Stimulated activated CD8-positive, alpha-beta memory T cell treated with anti-CD3 and anti-CD28 coated beads, Interleukin-4, amount 100 ng/mL, for 24 hours (primary cell): Measurements from ENCODE around the gene ZNF611.
"Not testable (repeated sequence)": the region's sequence is repeated elsewhere in the genome, so short reads cannot be mapped to it uniquely, and the experiment has no call there.

Experiments
- DNase-seq: peaks from one replicate; pipeline ENCODE4 v3.0.0-alpha.2; 2020; ENCODE audit warnings: low read depth

The ZNF611 gene

DNA sequence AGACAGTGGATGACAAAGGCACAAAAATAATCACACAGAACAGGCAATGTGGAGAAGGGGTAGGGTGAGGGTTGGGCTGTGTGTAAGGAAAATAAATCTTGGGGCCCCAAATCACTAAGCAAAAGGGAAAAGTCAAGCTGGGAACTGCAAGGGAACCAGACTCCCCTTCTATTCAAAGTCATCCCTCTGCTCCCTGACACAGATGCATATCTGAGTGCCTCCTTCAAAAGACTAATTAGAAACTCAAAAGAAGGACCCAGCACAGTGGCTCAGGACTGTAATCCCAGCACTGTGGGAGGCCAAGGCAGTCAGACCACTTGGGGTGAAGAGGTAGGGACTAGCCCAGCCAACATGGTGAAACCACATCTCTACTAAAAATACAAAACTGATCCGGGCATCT, 18.3 kb downstream of the ZNF611 start:
- DNase-seq, result no peak

- DNase-seq, result not testable (repeated sequence)
Measured at GRCh38 chr19:52715902-52716301, 18.9 kb downstream of the ZNF611 start.

DNA sequence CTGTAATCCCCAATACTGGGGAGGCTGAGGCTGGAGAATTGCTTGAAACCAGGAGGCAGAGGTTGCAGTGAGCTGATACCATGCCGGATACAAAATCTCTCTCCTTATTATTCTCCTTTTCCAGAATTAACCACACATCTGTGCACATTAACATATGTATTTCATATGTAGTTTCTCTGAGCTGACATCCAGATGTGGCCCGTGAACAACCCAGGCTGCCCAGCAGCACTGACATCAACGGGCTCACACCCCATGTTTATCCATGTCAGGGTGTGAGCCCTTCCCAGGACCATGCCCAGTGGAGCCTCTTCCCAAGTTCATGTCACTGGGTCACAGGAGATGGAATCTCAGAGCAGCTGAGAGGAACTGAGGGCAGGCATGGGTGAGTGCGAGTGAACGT, 19.5 kb downstream of the ZNF611 start:
- not testable (repeated sequence) for DNase-seq

GRCh38 chr19:52713051-52713450, 21.8 kb downstream of the ZNF611 start:
- not testable (repeated sequence) for DNase-seq

DNA sequence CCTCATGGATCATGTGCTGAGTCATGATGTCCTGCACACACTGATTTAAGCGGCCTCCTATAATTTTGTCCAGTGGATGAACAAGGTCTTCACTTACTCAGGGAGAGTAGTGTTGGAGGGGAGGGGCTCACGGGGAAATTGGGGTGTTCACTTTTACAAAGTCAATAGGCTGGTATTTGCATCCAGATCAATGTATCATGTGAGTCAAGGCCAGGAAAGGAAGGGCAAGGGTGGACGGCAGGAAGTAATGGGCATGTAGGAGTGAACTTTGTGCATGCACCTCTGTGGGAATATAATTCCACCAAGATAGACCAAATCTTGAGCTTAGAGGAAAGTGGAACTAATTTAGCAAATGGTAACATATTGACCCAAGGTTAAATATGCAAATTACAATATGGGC, 23.2 kb downstream of the ZNF611 start:
- not testable (repeated sequence) for DNase-seq

DNA sequence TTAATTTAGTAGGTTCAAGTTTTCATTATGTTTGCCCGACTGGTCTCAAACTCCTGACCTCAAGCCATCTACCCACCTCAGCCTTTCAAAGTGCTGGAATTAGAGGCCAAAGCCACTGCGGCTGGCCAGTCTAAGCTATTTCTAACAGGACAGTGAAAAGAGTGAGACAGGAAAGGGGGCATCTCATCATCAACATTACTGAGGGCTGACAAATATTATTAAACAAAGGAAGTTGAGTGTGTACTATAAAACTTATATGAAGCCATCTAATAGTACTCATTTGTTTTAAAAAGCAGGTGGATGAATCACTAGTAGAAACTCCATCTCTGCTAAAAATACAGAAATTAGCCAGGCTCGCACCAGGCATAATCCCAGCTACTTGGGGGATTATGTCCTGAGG, 24.3 kb downstream of the ZNF611 start:
- no peak for DNase-seq

- DNase-seq, result not testable (repeated sequence)
Measured at GRCh38 chr19:52705615-52706014, 29.2 kb downstream of the ZNF611 start.

DNA sequence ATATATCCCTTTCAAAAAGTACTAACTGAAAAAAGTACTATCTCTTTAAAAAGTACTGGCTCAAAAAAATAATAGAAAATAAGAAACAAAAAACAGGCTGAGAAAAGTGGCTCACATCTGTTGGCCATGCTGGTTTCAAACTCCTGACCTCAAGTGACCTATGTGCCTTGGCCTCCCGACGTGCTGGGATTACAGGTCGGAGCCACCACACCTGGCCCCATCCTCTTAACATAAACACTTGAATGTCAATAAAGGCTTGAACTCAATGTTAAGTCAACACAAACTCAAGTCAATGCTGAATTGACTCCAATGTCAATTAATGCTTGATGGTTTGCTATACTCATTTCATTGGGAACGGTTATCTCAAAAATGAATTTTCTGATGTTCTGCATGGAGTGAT, 30.9 kb downstream of the ZNF611 start:
- DNase-seq, result no peak

DNA sequence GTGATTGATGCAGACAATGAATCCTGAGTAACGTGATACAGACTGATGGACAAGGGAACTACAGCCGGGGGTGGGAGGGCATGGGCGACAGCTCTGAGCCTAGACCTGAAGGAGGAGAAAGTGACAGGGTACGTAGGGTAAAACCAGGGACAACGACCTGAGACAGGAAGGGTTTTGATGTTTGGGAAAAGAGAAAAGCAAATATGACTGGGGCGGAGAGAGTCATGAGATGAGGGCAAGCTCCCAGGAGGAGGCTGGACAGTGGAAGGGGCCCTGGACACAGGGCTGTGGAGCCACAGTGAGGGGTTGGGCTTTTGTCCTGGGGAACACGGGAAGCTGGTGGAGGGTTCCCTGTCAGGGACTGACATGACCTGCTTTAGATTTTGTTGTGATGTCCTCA, 34.2 kb downstream of the ZNF611 start:
- DNase-seq, result no peak

- DNase-seq, result not testable (repeated sequence)
Measured at GRCh38 chr19:52699555-52699954, 35.3 kb downstream of the ZNF611 start.

DNA sequence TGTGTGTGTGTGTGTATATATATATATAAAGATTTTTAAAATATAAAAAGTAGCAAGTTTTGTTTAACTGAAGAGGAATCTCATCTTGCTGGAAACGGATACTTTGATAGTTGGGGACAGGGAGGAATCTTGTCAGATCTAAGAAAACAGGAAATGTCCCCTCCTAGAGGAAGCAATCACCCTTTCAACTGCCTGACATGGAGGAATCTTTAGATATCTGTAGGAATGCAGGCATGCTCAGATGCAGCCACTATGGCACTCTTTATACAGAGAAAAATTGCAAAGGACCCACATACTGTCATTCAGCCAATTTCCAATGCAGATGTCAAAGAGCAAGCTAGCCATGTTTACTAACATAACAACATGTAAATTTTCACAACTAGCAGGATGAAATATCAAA, 38.8 kb downstream of the ZNF611 start:
- DNase-seq, result no peak

- DNase-seq, result no peak
Measured at GRCh38 chr19:52694921-52695320, 39.9 kb downstream of the ZNF611 start.

- not testable (repeated sequence) for DNase-seq
Measured at GRCh38 chr19:52694281-52694680, 40.6 kb downstream of the ZNF611 start.

- DNase-seq, result no peak
Measured at GRCh38 chr19:52692431-52693008, 42.3 kb downstream of the ZNF611 start.

GRCh38 chr19:52691737-52692136, 43.1 kb downstream of the ZNF611 start:
- DNase-seq, result no peak

- DNase-seq, result no peak
Measured at GRCh38 chr19:52691215-52691610, 43.6 kb downstream of the ZNF611 start.

DNA sequence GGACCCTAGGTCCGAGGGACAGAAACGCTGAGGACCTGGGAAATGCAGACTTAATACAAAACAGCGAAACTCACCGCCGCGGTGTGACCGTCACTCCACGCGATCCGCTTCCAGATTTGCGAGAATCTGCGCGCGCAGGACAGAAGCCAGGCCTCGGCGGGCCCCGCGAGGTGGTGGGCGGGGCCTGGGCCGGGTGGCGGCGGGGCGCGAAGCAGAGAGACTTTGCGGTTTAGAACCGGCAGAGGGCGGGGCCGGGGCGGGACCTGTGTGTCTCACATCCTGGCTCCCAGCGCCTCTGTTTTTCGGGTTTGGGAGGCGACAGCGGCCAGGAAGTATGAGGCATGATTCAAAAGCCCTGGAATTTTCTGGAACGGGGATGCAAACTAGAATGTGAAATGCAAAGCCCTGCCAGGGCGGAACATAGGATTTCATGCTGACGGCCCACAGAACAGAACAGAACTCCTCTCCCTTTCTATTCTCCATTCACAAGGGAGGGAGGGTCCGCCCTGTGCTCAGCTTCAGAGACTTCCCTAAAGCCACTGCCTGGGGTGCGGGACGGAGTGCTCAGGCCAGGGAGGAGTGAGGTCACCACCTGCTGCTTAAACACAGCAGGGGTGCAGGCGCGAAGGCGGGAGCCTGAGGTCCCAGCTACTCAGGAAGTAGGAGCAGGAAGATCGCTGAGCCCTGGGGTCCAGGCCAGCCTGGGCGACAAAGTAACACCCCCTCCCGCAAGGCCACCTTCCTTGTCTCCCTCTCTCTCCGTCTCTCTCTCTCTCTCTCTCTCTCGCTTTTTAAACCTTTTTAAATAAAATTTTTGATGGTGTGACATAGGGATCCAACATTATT, 44.3 kb downstream of the ZNF611 start:
- DNase-seq, result peak; percentile 87

DNA sequence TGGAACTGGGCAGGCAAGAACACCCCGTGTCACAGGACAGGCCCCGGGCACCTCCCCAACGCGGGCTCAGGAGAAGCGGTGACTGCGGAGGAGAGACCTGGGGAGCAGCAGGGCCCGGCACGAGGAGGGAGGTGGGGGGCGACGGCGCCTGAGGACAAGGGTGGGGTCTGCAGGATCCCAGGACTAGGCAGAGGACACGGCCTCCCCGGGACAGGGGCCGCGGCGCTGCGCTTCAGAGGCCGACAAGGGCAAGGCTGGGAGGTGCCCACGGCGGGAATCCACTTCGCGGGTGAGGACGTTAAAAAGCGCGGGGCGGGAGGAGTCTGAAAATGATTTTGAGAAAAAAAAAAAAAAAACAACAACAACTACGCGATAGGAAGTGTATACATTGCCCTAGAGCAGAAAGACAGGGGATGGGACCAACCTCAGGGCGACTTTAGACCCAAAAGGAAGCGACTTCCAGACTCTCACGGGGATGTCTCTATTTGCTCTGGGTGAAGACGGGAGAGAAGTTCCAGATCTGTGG, 44.9 kb downstream of the ZNF611 start:
- DNase-seq, result peak; percentile 2

GRCh38 chr19:52688925-52689796, 45.7 kb downstream of the ZNF611 start:
- not testable (repeated sequence) for DNase-seq

GRCh38 chr19:52688335-52688734, 46.5 kb downstream of the ZNF611 start:
- no peak for DNase-seq

- no peak for DNase-seq
Measured at GRCh38 chr19:52687684-52688083, 47.2 kb downstream of the ZNF611 start.

DNA sequence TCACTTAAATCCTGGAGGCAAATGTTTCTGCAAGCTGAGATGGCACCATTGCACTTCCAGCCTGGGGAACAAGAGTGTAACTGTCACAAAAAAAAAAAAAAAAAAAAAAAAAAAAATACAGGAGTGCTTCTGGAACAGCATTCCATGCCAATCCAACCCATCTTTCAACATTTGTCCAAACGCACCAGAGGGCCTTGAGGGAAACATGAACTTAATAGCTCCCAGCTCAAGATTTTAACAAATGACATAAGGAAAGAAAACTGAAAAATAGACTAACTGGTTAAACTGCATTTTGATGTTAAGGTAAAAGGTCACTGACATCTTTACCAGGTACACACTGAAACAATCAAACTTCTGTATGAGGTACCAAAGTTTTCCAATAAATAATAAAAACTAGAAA, 49.0 kb downstream of the ZNF611 start:
- no peak for DNase-seq
